Head of caudate nucleus (tissue), 42 donors: Measurements from ENCODE around the gene UBE2L3.

Experiments used
- DNase-seq, 42 donors: peaks; one replicate each; pipeline versions ENCODE4 v3.0.0 to v3.0.0-alpha.2; 2020 to 2021; ENCODE audit warnings: mixed read lengths in 7 of 42
- intact Hi-C: fragments of 100-400 bp; cut with DNase I; formaldehyde crosslinking; loops from one replicate; pipeline ENCODE4 v1.15.0; 2022

UBE2L3 gene

DNA sequence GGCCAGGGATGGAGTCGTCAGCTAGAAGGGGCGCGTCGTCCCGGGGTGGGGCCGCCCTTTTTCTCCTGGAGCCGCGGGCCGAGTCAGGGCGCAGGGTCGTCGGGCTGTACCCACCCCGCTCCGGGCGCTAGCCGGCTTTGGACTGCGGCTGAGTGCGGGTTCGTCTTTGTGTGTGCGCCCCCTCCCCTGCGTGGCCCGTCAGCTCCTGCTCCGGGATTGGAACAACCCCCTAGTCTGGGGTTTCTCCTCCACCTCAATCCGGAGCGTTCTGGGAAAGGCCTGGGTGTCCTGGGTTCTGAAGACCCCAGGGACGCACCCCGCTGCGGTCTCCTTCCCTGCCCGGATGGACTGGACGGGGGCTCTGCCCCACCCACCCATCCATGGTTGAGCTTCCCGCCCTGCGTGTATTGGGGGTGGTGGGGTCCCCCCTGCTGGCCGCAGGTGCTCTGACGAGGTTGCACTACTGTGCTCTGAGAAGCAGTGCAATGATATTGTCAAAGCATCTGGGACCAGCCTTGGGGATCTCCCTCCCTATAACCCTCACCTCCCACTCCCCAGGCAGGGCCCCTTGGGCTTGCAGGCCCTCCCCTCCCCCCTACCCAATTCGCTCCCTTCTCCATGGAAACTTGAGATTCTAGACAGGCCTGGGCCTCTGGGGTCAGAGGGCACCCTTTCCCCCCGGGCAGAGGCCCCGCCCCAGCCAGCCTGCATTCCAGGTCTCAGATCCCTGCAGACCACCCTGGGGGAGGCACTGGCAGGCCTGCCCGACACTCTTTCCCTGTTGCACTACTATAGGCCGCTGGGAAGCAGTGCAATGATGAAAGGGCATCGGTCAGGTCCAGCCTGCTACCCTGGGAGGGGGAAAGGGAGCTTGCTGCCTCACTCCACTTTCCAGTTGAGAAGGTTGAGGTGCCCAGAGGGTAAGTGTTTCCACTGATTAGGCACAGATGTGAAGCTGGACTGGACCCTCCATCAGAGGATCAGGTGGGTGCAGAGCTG lies 85.3 kb downstream of the UBE2L3 start:
- DNase-seq: no peak
- intact Hi-C loops: no loop called here

GRCh38 chr22:21657020-21657359 lies 89.5 kb downstream of the UBE2L3 start:
- DNase-seq: no peak
- intact Hi-C loops: no loop called here

- peak in 38 of 42 donors; percentile 13 to 76 (median 46) for DNase-seq
- intact Hi-C loops: no loop called here
These were observed 90.0 kb downstream of the UBE2L3 start for GRCh38 chr22:21657360-21658032.

DNA sequence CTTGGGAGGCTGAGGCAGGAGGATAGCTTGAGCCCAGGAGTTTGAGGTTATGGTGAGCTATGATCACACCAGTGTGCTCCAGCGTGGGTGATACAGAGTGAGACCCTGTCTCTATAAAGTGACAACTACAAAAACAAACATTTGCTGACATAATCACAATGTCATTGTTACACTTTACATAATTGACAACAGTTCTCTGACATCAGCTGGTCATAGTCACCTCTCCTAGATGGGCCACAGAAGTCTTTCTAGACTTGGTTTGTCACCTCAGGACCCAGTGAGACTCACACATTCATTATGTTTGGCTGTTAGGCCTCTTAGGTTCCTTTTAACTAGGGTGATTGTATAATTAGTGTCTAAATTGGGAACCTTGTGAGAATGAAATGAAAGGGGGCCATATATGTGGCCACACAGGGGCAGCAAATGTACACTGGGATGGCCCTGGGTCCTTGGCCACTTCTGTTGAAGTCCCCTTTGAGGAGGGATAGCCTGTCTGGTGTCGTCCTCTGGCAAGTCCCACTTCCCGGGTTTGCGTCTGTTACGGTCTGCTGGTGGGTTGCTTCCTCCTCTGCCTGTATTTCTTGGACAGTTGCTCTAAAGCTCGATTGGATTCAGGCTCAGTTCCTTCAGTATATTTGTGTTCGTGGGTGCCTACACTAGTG lies 92.5 kb downstream of the UBE2L3 start:
- no peak for DNase-seq
- intact Hi-C loops: no loop called here

DNA sequence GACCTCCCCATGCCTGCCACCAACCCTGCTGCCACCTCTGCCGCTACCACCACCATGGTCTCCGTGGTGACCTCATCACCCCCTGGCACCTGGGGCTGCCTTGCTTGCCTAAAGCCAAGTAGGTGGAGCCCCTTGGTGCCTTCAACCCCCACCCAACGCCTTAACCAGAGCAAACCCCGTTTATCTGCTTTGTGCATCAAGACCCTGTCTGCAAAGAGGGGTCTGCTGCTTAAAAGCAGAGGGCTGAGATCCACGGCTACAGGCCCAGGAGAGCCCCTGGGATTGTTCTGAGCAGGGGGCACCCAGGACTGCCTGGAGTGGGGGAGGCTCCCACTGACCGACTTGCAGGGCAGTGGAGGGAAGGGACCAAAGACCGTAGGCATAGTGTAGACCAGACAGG lies 93.4 kb downstream of the UBE2L3 start:
- intact Hi-C loops: no loop called here
- no peak for DNase-seq

GRCh38 chr22:21661991-21662390 lies 94.5 kb downstream of the UBE2L3 start:
- no peak for DNase-seq
- intact Hi-C loops: no loop called here

- no peak for DNase-seq
- intact Hi-C loops: no loop called here
These were observed 96.2 kb downstream of the UBE2L3 start for GRCh38 chr22:21663738-21664137.

GRCh38 chr22:21665047-21665851 lies 97.7 kb downstream of the UBE2L3 start:
- intact Hi-C loops: no loop called here
- no peak for DNase-seq

DNA sequence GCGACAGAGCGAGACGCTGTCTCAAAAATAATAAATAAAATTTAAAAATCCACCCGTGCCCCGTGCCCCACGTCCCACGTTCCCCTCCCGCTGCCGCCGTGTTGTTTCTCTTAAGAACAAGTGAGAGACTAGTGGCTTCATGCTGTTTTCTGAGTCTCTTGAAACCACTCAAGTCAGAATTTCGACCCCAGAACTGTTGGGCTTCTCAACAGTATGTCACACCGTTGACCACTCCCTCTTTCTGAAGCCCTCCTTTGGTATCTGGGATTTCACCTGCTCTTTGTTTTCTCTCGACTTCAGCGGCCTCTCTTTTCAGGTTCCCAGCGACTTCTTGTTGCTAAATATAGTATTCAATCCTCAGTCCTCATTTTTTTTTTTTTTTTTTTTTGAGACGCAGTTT lies 99.3 kb downstream of the UBE2L3 start:
- intact Hi-C loops: no loop called here
- DNase-seq: no peak

- intact Hi-C loops: no loop called here
- no peak for DNase-seq
These were observed 101.5 kb downstream of the UBE2L3 start for GRCh38 chr22:21669026-21669425.

DNA sequence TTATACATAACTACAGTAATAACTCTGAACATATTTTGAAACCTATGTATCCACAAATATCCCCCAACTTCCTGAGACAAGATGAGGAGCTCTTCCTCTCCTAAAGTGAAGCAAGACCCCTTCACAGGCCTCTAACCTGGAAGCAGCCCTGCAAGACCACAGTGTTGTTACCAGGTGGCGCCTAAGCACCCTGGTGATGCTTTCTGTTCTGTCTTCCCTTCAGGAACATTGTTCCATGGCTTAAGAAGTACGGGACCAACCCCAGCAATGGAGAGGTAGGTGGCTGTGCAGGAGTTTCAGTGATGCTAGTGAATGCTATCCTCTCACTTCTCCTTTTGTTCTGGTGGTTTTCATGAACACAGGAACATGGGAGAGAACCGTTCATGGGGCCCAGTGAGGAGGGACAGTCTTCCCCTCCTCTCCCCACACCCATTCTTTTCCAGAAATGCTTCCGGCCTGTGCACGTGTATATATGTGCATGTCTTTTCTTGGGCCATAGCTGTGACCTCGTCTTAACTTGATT lies 104.7 kb downstream of the UBE2L3 start:
- no peak for DNase-seq
- intact Hi-C loops: no loop called here
